Suppressor macrophage (primary cell): ENCODE data around the gene CSRP2.

Experiments used
- DNase-seq, 4 experiments: peaks; one replicate each; pipeline ENCODE4 v3.0.0-alpha.2; 2020 to 2022

The CSRP2 gene

DNA sequence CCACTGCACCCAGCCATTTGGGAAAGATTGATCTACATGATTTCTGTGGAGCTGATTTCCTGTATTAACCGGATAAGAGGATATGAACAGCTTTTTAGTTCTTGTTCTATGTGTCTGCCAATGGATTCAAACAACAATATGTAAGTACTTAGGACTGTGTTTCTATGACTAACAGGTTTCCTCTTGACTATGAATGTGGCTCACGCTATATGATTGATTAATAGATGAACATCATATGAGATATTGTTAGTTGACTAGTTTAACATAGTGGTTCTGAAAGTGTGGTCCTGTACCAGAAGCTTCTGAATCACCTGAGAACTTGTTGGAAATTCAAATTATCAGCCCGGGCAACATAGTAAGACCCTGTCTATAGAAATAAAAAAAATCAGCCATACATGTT, 12.8 kb upstream of the CSRP2 start:
- DNase-seq = no peak

DNA sequence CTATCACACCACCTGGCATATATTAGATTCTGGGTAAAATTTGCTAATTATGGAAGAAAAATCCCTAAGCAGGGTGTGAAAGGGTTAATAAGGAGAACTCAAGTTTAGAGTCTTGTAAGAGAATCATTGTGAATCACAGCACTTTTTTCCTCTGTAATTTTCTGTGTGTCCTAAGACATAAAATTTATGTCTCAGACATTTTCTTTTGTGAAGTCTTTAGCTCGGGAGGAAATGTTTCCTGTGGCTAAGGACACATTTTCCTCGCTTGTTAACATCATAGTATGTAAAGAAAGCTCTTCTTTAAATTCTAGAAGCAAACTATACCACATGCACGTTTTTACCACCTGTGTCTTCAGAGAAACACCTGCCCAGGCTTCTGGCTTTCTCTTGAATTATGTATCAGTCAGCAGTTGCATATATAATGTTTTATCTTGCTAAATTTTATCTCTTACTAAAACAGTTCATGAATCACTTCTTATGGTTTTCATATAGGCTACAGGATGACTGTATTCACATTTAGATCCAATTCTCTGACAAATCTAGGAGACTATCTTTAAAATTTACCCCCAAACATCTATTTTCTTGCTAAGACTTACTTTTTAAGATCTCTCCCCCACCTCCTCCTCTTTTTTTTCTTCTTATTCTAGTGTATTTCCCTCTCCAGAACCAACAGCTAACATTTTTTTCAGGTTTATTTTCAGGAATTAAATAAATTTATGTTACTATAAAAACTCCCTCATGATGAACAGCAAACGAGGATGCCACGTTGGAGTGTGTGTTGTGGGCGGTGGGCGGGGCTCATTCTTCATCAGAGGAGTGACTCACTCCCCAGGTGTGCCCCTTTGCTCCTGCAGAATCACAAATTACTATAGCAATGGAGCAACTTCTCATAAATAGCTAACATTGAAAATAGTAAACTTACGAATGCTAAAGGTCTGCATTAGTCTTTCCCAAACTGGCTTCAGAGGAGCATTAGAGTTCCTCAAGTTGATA, 11.6 kb upstream of the CSRP2 start:
- DNase-seq = no peak

DNA sequence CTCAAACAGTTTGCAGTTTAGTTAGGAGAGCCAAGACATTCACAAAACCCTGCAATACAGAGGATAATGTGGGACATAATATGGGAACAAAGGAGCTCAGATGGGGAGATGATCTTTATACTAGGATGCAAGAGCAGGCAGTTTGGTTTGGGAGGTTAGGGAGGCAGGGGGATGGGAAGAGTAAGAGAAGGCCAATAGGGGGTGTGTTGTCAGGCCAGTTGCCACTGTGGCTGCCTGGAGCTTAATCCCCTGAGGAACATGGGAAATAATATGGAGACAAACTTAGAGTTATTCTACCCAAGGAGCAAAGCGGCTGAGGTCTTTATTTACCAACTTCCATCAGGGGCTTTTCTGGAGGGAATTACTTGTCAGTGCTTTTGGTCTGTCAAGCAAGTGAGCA, 10.0 kb upstream of the CSRP2 start:
- no peak for DNase-seq

DNA sequence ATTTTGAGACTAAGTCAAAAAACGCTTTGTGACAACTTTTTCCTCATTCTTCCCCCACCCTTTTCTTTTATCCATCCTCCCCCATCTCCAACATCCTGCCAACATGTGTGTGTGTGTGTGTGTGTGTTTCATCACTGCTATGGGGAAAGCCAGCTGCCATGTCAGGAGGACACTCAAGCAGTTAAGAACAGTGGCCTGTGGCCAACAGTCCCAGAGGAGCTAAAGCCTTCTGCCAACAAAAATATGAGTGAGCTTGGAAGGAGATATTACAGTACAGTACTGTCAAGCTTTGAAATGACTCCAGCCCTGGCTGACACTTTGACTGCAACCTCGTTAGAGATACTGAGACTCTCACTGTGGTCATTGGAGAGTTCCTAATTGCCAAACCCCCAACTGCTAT, 5.0 kb upstream of the CSRP2 start:
- DNase-seq = no peak

DNA sequence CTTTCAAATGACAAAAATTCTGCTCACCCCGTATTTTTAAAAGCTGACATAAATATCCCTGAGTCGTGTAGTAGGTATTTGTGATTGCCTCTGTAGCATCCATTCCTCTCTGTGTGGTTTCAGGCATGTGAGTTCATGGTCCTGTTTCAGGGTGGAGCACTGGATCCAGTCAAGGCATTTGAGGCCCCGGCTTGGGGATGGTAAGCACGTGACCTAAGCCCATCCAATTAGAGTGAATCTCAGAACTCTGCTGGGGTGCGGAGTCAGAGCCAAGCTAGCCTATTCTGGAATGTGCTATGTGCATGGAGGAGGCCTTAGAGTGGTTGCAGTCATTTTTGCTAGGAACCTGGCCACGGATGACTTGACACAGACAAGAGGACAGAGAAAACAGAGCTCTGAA, 4.3 kb upstream of the CSRP2 start:
- no peak for DNase-seq

DNA sequence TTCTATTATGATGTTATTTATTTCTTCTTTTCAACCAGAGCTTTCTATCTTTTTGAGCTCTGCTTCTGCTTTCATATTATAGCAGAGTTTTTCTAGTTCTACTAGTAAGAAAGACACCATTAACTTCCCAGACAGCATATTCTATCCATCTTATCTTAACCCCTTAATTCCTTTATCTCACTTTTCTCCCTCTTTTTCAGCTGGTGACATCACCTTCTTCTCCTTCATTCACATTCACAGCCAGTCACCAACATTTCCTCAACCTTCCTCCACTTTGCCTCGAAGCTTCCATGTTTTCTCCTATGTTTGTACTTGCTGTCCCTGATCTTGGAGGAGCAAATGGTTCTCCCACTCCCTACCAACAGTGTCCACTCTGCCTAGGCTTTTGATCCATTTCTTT, 3.5 kb upstream of the CSRP2 start:
- no peak for DNase-seq

DNA sequence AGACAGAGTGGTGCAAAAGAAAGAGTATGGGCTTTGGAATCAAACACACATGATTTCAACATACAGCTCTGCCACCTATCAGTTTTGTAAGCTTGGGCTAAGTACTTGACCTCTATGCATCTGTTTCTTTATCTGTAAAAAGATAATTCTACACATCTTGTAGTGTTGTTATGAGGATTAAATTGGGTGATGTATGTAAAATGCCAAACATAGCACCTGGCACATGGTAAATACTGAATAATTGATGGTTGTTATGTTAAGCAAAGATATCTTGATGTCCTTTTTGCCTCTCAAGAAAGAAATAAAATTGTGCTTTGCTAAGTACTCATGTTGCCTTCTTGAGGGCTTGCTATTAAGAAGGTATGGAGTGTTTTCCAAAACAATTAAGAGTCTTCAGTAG, 2.3 kb upstream of the CSRP2 start:
- no peak for DNase-seq

DNA sequence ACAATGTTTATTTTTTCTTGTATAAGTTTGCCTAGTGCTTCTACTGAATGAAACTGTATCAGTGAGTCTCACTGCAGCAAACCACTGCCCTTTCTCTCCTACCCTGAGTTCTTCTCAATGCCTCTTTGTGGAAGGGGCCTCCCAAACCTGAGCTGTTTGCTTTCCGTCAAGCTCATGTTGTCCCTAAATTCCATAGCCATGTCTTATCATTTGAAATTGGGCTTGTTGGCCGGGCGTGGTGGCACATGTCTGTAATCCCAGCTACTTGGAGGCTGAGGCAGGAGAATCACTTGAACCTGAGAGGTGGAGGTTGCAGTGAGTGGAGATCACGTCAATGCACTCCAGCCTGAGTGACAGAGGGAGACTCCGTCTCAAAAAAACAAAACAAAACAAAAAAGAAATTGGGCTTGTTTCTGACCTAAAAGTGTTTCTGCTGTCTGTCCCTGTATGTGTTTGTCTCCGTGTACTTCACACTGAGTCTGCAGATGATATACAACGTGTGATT, 1.8 kb upstream of the CSRP2 start:
- no peak for DNase-seq

DNA sequence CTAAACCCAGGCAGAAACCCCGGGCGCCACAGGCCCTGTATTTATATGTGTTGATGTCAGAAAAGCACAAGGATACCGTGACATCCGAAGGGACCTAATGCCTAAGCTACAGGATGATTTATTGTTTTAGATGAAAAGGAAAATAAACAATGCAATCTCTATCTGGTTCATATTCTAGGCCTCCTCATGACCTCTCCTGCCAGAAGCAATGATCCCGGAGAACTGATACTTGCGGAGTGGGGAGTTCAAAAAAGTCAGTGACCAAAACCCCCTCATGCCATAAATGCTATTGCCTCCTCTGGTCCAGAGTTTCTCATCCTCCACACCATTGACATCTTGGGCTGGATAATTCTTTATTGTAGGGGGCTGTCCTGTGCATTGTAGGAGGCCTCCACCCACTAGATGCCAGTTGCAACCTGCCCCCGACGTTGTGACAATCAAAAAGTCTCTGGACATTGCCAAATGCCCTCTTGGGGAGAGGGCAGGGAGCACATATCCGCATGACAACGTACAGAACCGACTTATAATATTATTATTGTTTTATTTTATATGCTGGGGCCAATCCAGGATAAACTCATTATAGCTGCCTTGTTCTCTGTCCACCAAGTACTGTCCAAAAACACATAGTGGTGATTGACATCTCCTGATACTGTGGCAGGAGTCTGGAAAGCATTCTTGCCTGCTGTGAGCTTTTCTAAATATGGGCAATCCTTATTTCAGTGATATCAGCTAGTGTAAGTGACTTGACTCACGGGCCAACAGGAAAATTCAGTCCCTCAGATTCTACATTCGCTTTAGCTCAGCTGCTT, 1.1 kb upstream of the CSRP2 start:
- no peak for DNase-seq

DNA sequence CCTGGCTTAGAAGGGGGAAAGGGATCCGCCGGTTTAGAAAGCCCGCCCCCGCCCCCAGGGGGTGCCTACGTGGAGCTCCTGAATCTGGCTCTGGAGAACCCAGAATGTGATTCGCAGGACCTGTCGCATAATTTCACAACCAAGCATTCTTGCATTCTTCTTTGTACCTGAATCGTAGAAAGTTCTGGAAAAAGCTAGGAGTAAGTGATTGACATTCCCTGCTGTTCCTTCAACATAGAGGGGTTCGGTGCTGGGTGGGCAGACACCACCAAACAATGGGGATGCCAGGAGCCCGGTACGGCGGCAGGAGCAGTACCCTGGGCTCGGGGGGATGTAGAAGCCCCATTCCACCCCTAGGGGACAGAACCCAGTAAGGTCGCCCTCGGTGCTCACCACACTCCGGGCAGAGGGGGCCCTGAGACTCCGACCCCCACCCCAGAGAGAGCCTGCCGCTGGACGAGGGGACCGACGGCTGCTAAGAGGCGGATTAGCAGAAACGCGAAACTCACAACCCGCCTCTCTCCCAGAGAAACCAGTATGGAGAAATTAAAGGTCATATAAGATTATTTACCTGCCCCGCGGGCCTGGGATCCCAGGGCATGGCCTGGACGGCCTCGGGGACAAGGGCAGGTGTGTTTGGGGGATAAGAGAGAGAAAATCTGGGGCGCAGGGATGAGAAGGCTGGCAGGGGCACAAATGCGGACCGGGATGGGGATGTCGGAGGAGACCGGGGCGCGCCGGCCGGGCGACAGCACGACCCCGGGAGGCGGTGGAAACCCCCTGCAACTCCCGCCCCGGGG, 520 bp downstream of the CSRP2 start:
- DNase-seq = peak in 2 of 4 experiments; percentile 4 to 5

DNA sequence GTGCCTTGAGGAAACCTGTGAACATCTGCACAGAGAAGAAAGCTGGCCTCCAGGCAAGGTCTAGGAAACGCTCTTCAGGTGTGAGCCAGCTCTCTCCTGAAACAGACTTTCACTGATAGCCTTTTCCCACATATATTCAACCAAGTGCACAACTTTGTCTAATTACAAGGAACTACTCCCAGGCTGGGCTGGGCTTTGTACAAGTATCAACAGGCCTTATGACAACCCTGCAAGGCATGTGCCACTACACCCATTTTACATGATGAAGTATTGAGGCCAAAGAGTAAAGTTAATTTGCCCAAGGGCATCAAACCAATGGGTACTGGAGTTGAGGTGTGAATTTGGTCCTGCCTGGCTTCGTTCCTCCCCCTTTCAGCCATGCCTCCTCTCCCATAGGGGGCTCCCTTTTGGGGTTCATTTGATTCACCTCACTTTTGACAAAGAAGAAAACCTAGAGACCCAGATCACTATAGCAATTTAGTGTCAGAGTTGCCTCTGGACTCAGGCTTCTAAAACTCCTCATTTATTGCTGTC, 2.1 kb downstream of the CSRP2 start:
- no peak for DNase-seq

DNA sequence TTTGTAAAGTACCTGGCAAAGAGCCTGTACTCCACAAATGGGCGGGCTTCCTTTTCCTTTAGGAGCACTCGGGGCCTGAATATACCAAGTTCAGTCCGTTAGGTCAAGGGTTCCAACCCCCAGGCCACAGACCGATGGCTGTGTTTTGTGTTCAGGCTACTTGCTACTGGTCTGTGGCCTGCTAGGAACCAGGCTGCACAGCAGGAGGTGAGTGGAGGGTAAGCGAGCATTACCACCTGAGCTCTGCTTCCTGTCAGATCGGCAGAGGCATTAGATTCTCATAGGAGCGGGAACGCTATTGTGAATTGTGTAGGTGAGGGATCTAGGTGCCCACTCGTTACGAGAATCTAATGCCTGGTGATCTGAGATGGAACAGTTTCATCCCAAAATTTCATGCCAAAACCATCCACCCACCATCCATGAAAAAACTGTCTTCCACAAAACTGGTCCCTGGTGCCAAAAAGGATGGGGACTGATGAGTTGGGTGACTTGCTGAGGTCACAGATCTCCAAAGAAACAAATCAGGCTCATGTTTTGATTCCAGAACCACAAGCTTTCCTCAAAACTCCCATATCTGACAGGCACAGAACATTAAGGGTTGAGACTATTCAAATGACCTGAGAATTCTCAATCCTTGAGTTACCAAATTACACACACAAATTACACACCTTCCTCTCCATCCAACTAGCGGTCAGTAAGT, 4.2 kb downstream of the CSRP2 start:
- DNase-seq = no peak

DNA sequence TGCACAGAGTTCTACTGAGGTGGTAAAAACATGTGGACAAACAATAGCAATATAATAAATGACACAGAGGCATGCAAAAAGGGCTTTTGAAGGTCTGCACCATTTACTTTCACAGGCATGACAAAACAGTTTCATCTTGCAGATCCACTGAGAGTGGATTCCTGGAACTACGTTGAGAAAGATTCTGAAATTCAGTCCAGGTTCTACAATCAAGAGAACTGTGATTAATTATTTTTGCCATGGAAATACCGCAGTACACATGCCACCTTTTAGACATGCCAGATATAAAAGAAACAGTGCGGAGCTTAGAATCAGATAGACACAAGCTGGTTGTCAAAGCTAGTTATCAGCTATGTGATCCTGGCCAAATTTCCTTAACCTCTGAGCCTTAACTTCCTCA, 4.8 kb downstream of the CSRP2 start:
- DNase-seq = no peak

DNA sequence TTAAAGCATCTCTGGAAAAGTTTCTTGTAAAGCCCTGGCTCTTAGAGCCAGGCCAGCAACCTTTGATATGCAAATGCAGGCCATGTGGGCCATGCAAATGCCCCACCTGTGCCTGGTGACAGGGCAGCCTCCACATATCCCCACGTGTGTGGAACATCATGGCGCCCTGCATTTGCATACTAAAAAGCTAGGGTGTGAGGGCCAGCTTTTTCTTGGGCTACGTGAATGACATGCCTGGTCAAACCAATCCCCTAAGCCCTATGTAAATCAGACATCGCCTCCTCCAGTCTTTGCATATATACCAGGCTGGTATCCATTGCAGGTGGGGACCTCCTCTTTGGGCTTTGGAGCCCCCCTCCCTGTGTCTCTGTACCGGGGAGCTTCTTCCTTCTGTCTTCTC, 6.4 kb downstream of the CSRP2 start:
- no peak for DNase-seq

DNA sequence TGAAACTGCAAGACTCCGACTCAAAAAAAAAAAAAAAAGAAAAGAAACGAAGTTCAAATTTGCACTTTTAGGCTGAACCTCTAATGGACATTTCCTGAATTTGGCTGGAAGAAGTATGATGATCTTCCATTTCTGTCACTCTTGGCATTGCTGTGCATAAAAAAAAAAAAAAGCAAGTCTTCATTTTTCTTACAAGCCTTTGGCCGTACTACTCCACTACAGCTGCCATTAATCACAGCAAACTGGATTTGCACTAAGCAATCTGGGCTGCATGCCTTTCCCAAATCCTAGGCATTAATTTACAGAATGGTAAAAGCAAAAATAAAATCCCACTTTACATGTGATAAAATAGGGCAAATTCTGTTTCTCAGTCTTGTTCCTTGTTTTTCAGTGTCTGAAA, 7.1 kb downstream of the CSRP2 start:
- DNase-seq = no peak

DNA sequence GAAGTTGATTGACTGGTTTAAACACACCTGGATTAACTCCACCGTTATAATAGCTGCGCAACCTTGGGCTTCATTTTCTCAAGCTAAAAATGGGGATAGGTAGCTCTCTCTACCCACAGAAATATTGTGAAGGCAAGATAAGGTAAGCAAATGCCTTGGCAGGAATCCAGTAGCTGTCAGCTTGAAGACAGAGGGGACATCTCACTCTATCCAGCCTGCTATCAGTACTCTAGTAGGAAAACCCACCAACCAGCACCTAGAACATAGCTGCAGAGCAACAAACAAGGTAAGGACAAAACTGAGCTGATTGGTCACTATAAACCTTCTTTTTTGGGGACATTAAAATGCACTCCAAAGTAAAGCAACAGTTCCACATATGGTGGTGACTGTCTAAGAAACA, 7.7 kb downstream of the CSRP2 start:
- DNase-seq = no peak

DNA sequence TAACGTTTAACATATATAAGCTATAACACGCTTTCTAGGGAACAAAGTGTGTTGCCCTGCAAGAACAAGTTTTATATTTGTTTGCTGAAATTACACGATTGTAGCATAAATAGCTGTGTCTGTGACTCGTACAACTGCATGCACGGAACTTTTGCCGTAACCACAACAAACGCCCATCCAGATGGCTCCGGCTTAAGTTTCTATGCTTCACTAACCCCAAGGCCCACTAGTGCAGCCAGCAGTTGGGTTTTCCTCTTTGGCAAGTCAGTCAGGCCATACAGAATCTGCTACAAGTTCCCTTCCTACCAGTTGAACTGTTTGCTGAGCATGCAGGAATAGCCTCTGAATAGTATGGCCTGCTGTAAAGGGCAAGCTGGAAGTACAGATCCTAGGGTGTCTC, 12.1 kb downstream of the CSRP2 start:
- no peak for DNase-seq

DNA sequence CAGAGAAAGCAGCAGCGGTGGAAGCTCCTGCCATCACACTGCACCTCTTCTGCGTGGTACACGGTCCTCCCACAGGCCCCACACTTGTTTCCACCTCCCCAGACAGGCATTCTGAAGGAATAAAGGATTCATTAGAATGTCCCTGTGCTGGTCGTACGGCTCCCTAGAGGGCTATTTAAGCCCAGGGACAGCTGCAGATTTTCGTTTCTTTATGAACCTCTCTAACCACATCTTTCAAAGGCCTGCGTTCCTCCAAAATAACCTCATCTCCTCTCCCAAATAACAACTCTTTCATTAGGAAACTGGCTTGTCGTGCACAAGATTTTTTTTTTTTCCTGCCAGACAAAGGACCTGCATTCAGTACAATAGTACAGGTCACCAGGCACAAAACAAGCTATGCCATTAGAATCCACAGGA, 12.7 kb downstream of the CSRP2 start:
- DNase-seq = no peak

DNA sequence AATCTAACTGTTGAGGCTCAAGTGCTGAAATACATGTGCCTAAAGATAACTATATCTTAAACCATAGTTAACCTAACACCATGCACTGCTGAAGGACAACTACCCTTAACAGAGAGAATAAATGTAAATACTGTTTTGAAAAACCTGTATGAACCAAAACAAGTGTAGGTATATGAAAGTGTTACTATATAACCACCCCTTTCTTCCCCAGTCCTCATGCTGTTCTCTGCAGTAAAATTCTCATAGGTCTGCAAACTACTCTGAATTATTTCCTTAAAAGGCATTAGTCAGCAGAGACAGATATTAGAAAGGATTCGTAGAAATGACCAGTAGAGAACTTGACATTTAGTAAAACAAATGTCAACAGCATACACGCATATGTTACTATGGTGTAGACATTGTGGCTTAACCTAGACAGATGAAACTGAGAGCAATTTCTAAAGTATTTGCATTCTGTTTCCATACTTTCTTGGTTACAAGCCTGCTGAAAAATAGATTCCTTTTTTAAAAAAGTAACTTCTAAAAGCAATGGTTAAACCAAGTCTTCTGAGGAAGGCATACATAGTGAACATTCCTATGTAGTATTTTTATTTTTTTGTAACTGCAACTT, 13.9 kb downstream of the CSRP2 start:
- no peak for DNase-seq

DNA sequence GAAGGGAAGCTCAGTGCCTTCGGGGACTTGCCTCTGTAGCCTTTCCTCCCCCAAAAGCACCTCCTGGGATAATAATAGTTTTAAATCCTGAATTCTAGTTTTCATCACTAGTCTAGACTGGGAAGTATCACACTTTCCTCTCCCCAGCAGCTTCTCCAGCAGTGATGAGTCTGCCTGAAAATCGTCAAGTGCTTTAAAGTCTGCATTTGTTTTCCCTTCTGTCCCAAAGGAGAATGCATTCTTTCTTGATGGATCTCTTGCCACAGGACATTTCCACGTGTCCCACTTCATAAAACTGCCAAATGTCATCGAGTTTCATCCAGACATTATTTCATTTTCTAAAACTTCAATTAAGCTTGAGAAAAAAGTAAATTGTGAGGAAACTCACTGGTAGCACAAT, 15.0 kb downstream of the CSRP2 start:
- no peak for DNase-seq

DNA sequence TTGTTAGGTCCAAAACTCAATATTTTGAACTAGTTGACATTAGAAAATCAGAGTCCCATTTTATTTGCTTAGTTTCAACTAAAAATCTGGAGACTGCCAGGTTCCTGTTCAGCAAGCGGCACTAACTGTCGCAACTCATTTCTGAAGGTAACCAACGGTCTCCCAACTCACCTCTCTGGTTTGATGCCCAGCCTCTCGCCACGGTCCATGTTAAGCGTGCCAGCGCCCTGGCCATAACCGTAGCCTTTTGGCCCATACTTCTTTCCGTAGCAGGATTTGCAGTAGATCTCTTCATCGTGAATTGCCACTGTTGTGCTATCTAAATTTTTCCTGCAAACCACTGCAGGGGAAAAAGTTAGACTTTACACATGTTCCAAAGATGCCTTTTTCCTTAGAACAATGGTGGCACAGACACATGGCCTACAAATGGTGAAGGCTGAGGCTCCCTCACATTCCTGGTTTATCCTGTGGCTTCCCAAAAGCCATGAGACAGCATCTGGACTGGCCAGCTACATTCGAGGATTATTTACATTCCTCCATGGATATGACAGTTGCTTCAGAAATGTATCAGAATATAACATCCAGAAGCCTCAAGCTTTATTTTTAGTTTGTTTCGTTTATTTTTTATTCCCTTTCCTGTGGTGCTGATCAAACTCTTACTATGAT, 15.7 kb downstream of the CSRP2 start:
- DNase-seq = no peak
